Coronary artery (tissue), 2 donors: Measurements from ENCODE around the gene ARL15.

Experiments
- DNase-seq: peaks from one replicate; pipeline ENCODE4 v3.0.0-alpha.2; 2017; ENCODE audit warnings: low spot score
- H3K27ac ChIP-seq, 2 donors: fragments of 200-600 bp; sonication (generic); one replicate each; pipeline ENCODE4 v1.5.1; 2016 to 2019
- H3K4me3 ChIP-seq: fragments of 200-600 bp; sonication (generic); 2 replicates; pipeline ENCODE4 v1.5.1; 2016; ENCODE audit warnings: mild to moderate bottlenecking, moderate library complexity
- CTCF ChIP-seq: fragments of 200-600 bp; sonication (generic); IDR thresholded peaks from one replicate; pipeline ENCODE4 v1.5.1; 2019; ENCODE audit warnings: antibody characterized with exemption

The ARL15 gene

GRCh38 chr5:53943938-53944337 is 366.4 kb downstream of the ARL15 start:
- Histone ChIP-seq H3K4me3 (no peak overlapping the region), H3K27ac (no peak overlapping the region)
- DNase-seq: no peak
- TF ChIP-seq CTCF: no peak

GRCh38 chr5:53942724-53943123 is 367.6 kb downstream of the ARL15 start:
- no peak for TF ChIP-seq CTCF
- no peak for DNase-seq
- no peak overlapping the region for H3K27ac ChIP-seq
- H3K4me3 ChIP-seq: no peak overlapping the region

- Histone ChIP-seq H3K4me3 (no peak overlapping the region), H3K27ac (no peak overlapping the region)
- no peak for TF ChIP-seq CTCF
- DNase-seq: no peak
Measured at GRCh38 chr5:53940921-53941320, 369.5 kb downstream of the ARL15 start.

- DNase-seq: no peak
- Histone ChIP-seq H3K4me3 (peak overlapping the region; percentile 13), H3K27ac (no peak overlapping the region)
- no peak for TF ChIP-seq CTCF
Measured at GRCh38 chr5:53937467-53937866, 372.9 kb downstream of the ARL15 start.

GRCh38 chr5:53936481-53937352 is 373.7 kb downstream of the ARL15 start:
- TF ChIP-seq CTCF: no peak
- no peak for DNase-seq
- Histone ChIP-seq H3K27ac (no peak overlapping the region), H3K4me3 (peak overlapping the region; percentile 13)

GRCh38 chr5:53934151-53934820 is 376.1 kb downstream of the ARL15 start:
- no peak for DNase-seq

More at GRCh38 chr5:53934151-53934820, 376.1 kb downstream of the ARL15 start:
- Histone ChIP-seq H3K4me3 (no peak overlapping the region), H3K27ac (no peak overlapping the region)
- no peak for TF ChIP-seq CTCF
